A549 (cell line): ENCODE results near the gene BEAN1. TPM values are rescaled to one million over a fixed set of nuclear protein-coding genes. Genes with fewer than 3 reads are reported as not detected.

Source experiments
- ATAC-seq, 2 experiments: fragments of 200-7000 bp in 1 of 2; fragments of >200 bp in 1 of 2; cut with Nextera tagmentation in 1 of 2; cut with Tn5 transposase in 1 of 2; 3 replicates each; pipeline versions ENCODE4 v1.8.0 to v1.9.1; 2018 to 2020; ENCODE audit warnings: mild to moderate bottlenecking in 1 of 2, moderate library complexity in 1 of 2
- CTCF ChIA-PET: fragments of 300-600 bp; sonication (Branson Sonifier 250); formaldehyde crosslinking; extraction: SDS; loops from one replicate; lab custom pipeline; 2021; ENCODE audit warnings: antibody characterized with exemption, inconsistent platforms; lab: Yijun Ruan, JAX
- POLR2A ChIA-PET: fragments of 350-600 bp; formaldehyde crosslinking; extraction: SDS; loops from one replicate; lab custom pipeline; 2021; ENCODE audit warnings: antibody characterized with exemption, inconsistent platforms; lab: Yijun Ruan, JAX
- DNase-seq, 2 experiments: peaks; one replicate each; pipeline versions ENCODE4 v3.0.0 to v3.0.0-alpha.2; 2011 to 2016; ENCODE audit warnings: low read depth in 1 of 2, low spot score in 1 of 2
- FAIRE-seq: peaks from 2 replicates; lab custom pipeline; 2011; peaks lifted over from hg19 to GRCh38; lab: Jason Lieb, UNC
- H3K27ac ChIP-seq, 2 experiments: fragments of >200 bp; sonication (Bioruptor Twin); formaldehyde crosslinking; 3 replicates each; pipeline ENCODE4 v1.5.1; 2016 to 2017
- H3K4me1 ChIP-seq: fragments of >200 bp; sonication (Bioruptor Twin); formaldehyde crosslinking; 3 replicates; pipeline ENCODE4 v1.6.1; 2016
- H3K4me2 ChIP-seq: fragments of >200 bp; sonication (Bioruptor Twin); formaldehyde crosslinking; 3 replicates; pipeline ENCODE4 v1.6.1; 2016
- H3K4me3 ChIP-seq: fragments of >200 bp; sonication (Bioruptor Twin); formaldehyde crosslinking; 3 replicates; pipeline ENCODE4 v1.5.1; 2016
- H3K9me3 ChIP-seq: fragments of >200 bp; sonication (Bioruptor Twin); formaldehyde crosslinking; 3 replicates; pipeline ENCODE4 v1.6.1; 2016
- CEBPB ChIP-seq, 2 experiments: fragments of >200 bp in 1 of 2; sonication (Bioruptor Twin) in 1 of 2; formaldehyde crosslinking in 1 of 2; IDR thresholded peaks; 2 replicates each; pipeline ENCODE4 v1.6.1; 2012 to 2016
- CHD4 ChIP-seq: fragments of 200-600 bp; sonication (generic); IDR thresholded peaks from 2 replicates; pipeline ENCODE4 v1.6.1; 2016; ENCODE audit warnings: antibody characterized with exemption, mild to moderate bottlenecking, borderline replicate concordance
- FOSB ChIP-seq: fragments of 250-450 bp; sonication (Bioruptor Pico); IDR thresholded peaks from 2 replicates; pipeline ENCODE4 v1.5.0; 2020; ENCODE audit warnings: mild to moderate bottlenecking, moderate library complexity
- FOSL2 ChIP-seq, 2 experiments: fragments of 450-650 bp in 1 of 2; fragments of >200 bp in 1 of 2; sonication (Bioruptor Twin) in 1 of 2; formaldehyde crosslinking; IDR thresholded peaks; 2 replicates each; pipeline versions ENCODE4 v1.5.0 to v1.6.1; 2016 to 2020; ENCODE audit warnings: mild to moderate bottlenecking in 1 of 2, moderate library complexity in 1 of 2
- FOXS1 ChIP-seq: fragments of 250-450 bp; sonication (Bioruptor Pico); IDR thresholded peaks from 2 replicates; pipeline ENCODE4 v1.5.0; 2020; ENCODE audit warnings: mild to moderate bottlenecking, moderate library complexity
- HDAC2 ChIP-seq: fragments of 200-600 bp; sonication (generic); IDR thresholded peaks from 2 replicates; pipeline ENCODE4 v1.6.1; 2016
- HOXA7 ChIP-seq: fragments of 250-450 bp; sonication (Bioruptor Pico); IDR thresholded peaks from 2 replicates; pipeline ENCODE4 v1.5.0; 2020; ENCODE audit warnings: mild to moderate bottlenecking, moderate library complexity
- HOXB13 ChIP-seq: fragments of 250-450 bp; sonication (Bioruptor Pico); IDR thresholded peaks from 2 replicates; pipeline ENCODE4 v1.5.0; 2020; ENCODE audit warnings: low read depth, mild to moderate bottlenecking, moderate library complexity
- HOXB5 ChIP-seq: fragments of 250-450 bp; sonication (Bioruptor Pico); IDR thresholded peaks from 2 replicates; pipeline ENCODE4 v1.5.0; 2020; ENCODE audit warnings: mild to moderate bottlenecking, moderate library complexity
- JUN ChIP-seq, 2 experiments: fragments of >200 bp; sonication (Bioruptor Twin); formaldehyde crosslinking; IDR thresholded peaks; 2 replicates in 1 of 2; 3 replicates in 1 of 2; pipeline ENCODE4 v1.6.1; 2016 to 2017
- NFE2L2 ChIP-seq: fragments of 150-350 bp; conservative IDR thresholded peaks from 2 replicates; pipeline ENCODE4 v1.6.1; 2014; ENCODE audit warnings: low read length
- NR3C1 ChIP-seq: fragments of >200 bp; sonication (Bioruptor Twin); formaldehyde crosslinking; IDR thresholded peaks from 3 replicates; pipeline ENCODE4 v1.6.1; 2017
- PHF8 ChIP-seq: fragments of 200-600 bp; sonication (generic); IDR thresholded peaks from 2 replicates; pipeline ENCODE4 v1.6.1; 2016; ENCODE audit warnings: low read depth, mild to moderate bottlenecking, antibody characterized with exemption, moderate library complexity, borderline replicate concordance
- POLR2A ChIP-seq: IDR thresholded peaks from 2 replicates; pipeline ENCODE4 v1.6.1; 2012; ENCODE audit warnings: mild to moderate bottlenecking, low read length
- TFCP2L1 ChIP-seq: fragments of 250-450 bp; sonication (Bioruptor Pico); IDR thresholded peaks from 2 replicates; pipeline ENCODE4 v1.5.0; 2021; ENCODE audit warnings: mild to moderate bottlenecking
- TP53 ChIP-seq: fragments of 250-450 bp; sonication (Bioruptor Pico); IDR thresholded peaks from 2 replicates; pipeline ENCODE4 v1.5.0; 2021; ENCODE audit warnings: mild to moderate bottlenecking, moderate library complexity
- ZFP36 ChIP-seq: fragments of 450-650 bp; IDR thresholded peaks from 2 replicates; pipeline ENCODE4 v1.6.1; 2014; ENCODE audit warnings: borderline replicate concordance; ENCODE audit not compliant: partially characterized antibody
- ZSCAN20 ChIP-seq: fragments of 250-450 bp; sonication (Bioruptor Pico); IDR thresholded peaks from 2 replicates; pipeline ENCODE4 v1.8.0; 2022; ENCODE audit warnings: mild to moderate bottlenecking, moderate library complexity
- WGBS: methylation state at CpG from one replicate; pipeline ENCODE4 v1.1.6; 2017; ENCODE audit errors: missing lambda C conversion rate; 5-methylcytosine and 5-hydroxymethylcytosine counted together
- polyA plus RNA-seq, 4 experiments: library from polyadenylated mRNA; depleted of rRNA in 3 of 4; stranded (reverse); fragments of >200 nt; fragmentation: RNase III in 1 of 4; extraction: RNeasy Plus Mini Kit Qiagen cat#74134 plus additional on column Dnase treatment in 1 of 4; gene quantifications; 2 replicates in 3 of 4; 3 replicates in 1 of 4; pipeline ENCODE4 v1.2.3, GENCODE V29; 2011 to 2017
- TF ChIP-seq, protein P1 (sequence below): fragments of 150-350 bp; IDR thresholded peaks from 2 replicates; pipeline ENCODE4 v1.6.1; 2014; ENCODE audit warnings: low read depth, mild to moderate bottlenecking, low read length
- TF ChIP-seq, protein P2 (sequence below): IDR thresholded peaks from 2 replicates; pipeline ENCODE4 v1.6.1; 2012
- TF ChIP-seq, protein P3 (sequence below): fragments of 250-450 bp; sonication (Bioruptor Pico); IDR thresholded peaks from 2 replicates; pipeline ENCODE4 v1.5.0; 2020; ENCODE audit warnings: low read depth, mild to moderate bottlenecking, moderate library complexity
- TF ChIP-seq, protein P4 (sequence below): IDR thresholded peaks from 2 replicates; pipeline ENCODE4 v1.6.1; 2012; ENCODE audit warnings: low read depth, borderline replicate concordance
- TF ChIP-seq, protein P5 (sequence below): fragments of 450-650 bp; IDR thresholded peaks from 2 replicates; pipeline ENCODE4 v1.6.1; 2014; ENCODE audit warnings: antibody characterized with exemption
- TF ChIP-seq, protein P6 (sequence below): IDR thresholded peaks from 2 replicates; pipeline ENCODE4 v1.6.1; 2012

The BEAN1 gene
- polyA plus RNA-seq, 2 of the 4 experiments (the other 2 are of a cell fraction), result 0.98 to 1.7 TPM

DNA sequence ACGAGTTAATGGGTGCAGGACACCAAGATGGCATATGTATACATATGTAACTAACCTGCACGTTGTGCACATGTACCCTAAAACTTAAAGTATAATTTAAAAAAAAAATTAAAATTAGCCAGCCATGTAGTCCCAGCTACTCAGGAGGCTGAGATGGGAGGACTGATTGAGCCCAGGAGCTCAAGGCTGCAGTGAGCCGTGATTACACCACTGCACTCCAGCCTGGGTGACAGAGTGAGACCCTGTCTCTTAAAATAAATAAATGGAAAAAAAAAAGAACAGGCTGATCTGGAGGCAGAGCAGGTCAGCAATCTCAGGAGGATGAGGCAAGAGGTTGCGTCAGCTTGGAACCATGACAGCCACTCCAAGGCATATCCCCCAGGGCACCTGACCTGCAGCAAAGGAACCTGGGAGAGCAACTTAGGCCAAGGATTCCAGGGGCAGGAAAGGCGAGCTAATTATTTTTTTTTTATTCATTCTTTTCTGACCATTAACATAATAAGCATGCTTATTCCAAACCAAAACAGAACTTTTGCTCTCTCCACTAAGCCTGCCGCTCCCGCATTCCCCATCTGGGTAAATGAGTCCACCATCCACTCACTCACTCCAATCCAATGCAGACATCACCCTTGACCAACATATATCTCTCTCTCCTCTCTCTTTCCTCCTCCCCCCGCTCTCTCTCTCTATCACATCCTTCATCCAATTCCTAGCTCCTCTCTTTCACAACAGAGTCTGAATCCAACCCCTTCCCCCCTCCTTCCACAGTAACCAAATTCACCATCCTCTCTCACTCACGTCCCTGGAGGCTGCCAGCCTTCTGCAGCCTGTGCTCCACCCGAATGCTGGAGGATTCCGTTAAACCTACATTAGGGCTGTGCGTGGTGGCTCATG lies 75.2 kb downstream of the BEAN1 start:
- CTCF ChIA-PET, result interaction anchor here (0.8 to 1.2 kb wide), 5 partner anchors 9 to 95 kb away, joined by 3 to 8 read pairs (median 4); no protein-coding TSS in a partner anchor
- peaks cover 30% of the 10 kb centered on the region for H3K4me1 ChIP-seq
- POLR2A ChIA-PET, result interaction anchor here (0.7 kb wide), 1 partner anchor 9 kb away, joined by 3 read pairs; no protein-coding TSS in a partner anchor
- peaks cover 5% of the 10 kb centered on the region for H3K9me3 ChIP-seq
- peak overlapping the region; percentile 54 for H3K4me2 ChIP-seq
- WGBS, result 67% methylated on average over 12 of the region's 12 CpGs
- no peak for FAIRE-seq
- H3K27ac ChIP-seq, result peak overlapping the region; percentile 70 to 75
- peak in 1 of 2 experiments; percentile 47 for DNase-seq
- TF ChIP-seq, protein P1, sequence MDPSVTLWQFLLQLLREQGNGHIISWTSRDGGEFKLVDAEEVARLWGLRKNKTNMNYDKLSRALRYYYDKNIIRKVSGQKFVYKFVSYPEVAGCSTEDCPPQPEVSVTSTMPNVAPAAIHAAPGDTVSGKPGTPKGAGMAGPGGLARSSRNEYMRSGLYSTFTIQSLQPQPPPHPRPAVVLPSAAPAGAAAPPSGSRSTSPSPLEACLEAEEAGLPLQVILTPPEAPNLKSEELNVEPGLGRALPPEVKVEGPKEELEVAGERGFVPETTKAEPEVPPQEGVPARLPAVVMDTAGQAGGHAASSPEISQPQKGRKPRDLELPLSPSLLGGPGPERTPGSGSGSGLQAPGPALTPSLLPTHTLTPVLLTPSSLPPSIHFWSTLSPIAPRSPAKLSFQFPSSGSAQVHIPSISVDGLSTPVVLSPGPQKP, result no peak
- TF ChIP-seq CEBPB (IDR thresholded peaks at IDR 0.05) (peak; percentile 3 to 70; a peak in 3 of 4 replicates), HOXA7 (no peak), JUN (IDR thresholded peaks at IDR 0.05) (0 out of 5 replicates have a peak, but pooled peaks of 1 of the 2 experiments have one; percentile 25), HOXB5 (CRISPR knock-in tag) (no peak), CHD4 (no peak)
- TF ChIP-seq, protein P2, sequence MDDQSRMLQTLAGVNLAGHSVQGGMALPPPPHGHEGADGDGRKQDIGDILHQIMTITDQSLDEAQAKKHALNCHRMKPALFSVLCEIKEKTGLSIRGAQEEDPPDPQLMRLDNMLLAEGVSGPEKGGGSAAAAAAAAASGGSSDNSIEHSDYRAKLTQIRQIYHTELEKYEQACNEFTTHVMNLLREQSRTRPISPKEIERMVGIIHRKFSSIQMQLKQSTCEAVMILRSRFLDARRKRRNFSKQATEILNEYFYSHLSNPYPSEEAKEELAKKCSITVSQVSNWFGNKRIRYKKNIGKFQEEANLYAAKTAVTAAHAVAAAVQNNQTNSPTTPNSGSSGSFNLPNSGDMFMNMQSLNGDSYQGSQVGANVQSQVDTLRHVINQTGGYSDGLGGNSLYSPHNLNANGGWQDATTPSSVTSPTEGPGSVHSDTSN, result no peak
- TF ChIP-seq, protein P3, sequence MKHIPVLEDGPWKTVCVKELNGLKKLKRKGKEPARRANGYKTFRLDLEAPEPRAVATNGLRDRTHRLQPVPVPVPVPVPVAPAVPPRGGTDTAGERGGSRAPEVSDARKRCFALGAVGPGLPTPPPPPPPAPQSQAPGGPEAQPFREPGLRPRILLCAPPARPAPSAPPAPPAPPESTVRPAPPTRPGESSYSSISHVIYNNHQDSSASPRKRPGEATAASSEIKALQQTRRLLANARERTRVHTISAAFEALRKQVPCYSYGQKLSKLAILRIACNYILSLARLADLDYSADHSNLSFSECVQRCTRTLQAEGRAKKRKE (CRISPR knock-in tag), result no peak
- no peak overlapping the region for H3K4me3 ChIP-seq
- ATAC-seq, result peak; percentile 66 to 79; a peak in 5 of 6 replicates

DNA sequence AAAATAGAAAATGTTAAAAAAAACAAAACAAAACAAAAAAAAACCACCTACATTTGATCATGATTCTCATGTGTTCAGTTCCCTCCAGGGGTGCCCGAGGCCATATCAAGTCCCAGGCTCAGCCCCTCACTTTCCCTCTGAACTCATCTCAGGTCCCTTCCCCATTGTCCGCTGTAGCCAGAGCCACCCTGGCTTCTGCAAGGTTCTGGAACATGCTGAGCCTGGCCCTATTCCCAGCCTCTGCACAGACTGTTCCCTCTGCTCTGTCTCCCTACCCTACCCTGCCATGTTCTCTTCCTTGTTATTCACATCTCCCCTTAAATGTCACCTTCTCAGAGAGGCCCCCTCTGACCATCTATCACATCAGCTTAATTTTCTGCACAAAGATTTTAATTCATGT lies 75.9 kb downstream of the BEAN1 start:
- ChIA-PET POLR2A (no interaction called here), CTCF (interaction anchor here (0.9 to 1.2 kb wide), 2 partner anchors 9 to 18 kb away, joined by 4 to 8 read pairs; no protein-coding TSS in a partner anchor)
- H3K4me3 ChIP-seq, result no peak overlapping the region
- TF ChIP-seq NR3C1 (no peak), TP53 (CRISPR knock-in tag) (no peak), TFCP2L1 (no peak), HOXB13 (CRISPR knock-in tag) (no peak), FOXS1 (CRISPR knock-in tag) (no peak), ZFP36 (no peak), FOSL2 (IDR thresholded peaks at IDR 0.05) (no peak), FOSL2 (CRISPR knock-in tag; IDR thresholded peaks at IDR 0.05) (no peak), HOXB5 (CRISPR knock-in tag) (no peak), HDAC2 (no peak)
- peak overlapping the region; percentile 70 to 75 for H3K27ac ChIP-seq
- 88% methylated on average over 2 of the region's 2 CpGs for WGBS
- FAIRE-seq (no peak), DNase-seq (no peak), ATAC-seq (peak in 1 of 2 experiments; percentile 12; a peak in 1 of 6 replicates)
- peaks cover 38% of the 10 kb centered on the region for H3K4me1 ChIP-seq
- H3K4me2 ChIP-seq, result peak overlapping the region; percentile 54
- peaks cover 9% of the 10 kb centered on the region for H3K9me3 ChIP-seq

DNA sequence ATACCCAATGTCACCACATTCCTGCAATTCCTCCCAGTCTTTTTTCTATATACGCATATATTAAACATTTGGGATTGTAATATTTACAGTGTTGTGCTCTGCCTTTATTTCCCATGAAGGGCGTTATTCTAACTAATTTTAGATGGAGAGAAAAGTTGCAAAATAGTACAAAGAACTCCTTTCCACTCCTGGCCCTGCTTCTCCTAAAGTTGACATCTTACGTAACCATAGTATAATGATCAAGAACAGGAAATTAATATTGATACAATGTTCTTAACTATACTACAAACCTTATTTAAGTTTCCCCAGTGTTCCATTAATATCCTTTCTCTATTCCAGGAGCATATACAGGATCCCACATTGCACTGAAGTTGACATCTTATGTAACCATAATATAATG lies 76.5 kb downstream of the BEAN1 start:
- Histone ChIP-seq H3K4me1 (peaks cover 41% of the 10 kb centered on the region), H3K4me3 (no peak overlapping the region), H3K27ac (peak overlapping the region; percentile 70 to 75; a peak in 3 of 6 replicates), H3K4me2 (peak overlapping the region; percentile 54; the same call in 1 of the 3 replicates), H3K9me3 (peaks cover 9% of the 10 kb centered on the region)
- TF ChIP-seq, protein P4, sequence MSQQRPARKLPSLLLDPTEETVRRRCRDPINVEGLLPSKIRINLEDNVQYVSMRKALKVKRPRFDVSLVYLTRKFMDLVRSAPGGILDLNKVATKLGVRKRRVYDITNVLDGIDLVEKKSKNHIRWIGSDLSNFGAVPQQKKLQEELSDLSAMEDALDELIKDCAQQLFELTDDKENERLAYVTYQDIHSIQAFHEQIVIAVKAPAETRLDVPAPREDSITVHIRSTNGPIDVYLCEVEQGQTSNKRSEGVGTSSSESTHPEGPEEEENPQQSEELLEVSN, result no peak
- no peak for TF ChIP-seq FOSB (CRISPR knock-in tag)
- no peak for TF ChIP-seq POLR2A
- no peak for TF ChIP-seq PHF8
- no peak for TF ChIP-seq ZSCAN20 (CRISPR knock-in tag)
- no peak for TF ChIP-seq NFE2L2
- TF ChIP-seq FOSL2 (IDR thresholded peaks at IDR 0.05), result no peak
- TF ChIP-seq FOSL2 (CRISPR knock-in tag; IDR thresholded peaks at IDR 0.05), result no peak
- TF ChIP-seq, protein P5, sequence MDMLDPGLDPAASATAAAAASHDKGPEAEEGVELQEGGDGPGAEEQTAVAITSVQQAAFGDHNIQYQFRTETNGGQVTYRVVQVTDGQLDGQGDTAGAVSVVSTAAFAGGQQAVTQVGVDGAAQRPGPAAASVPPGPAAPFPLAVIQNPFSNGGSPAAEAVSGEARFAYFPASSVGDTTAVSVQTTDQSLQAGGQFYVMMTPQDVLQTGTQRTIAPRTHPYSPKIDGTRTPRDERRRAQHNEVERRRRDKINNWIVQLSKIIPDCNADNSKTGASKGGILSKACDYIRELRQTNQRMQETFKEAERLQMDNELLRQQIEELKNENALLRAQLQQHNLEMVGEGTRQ, result no peak
- TF ChIP-seq, protein P6, sequence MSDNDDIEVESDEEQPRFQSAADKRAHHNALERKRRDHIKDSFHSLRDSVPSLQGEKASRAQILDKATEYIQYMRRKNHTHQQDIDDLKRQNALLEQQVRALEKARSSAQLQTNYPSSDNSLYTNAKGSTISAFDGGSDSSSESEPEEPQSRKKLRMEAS, result no peak
- FAIRE-seq (no peak), DNase-seq (no peak), ATAC-seq (no peak)
- CTCF ChIA-PET, result no interaction called here
- POLR2A ChIA-PET, result no interaction called here
- 89% methylated on average over 3 of the region's 3 CpGs for WGBS
